ENCODE results near the gene DBF4B. TPM values are rescaled to one million over a fixed set of nuclear protein-coding genes. Genes with fewer than 3 reads are reported as not detected.

Gene DBF4B
- total RNA-seq, 1 experiment from 2014 or later = 24.7 TPM

- Histone ChIP-seq H3K4me1 (ENCODE audit: insufficient read depth, low read length) (no peaks in the 10 kb centered on the region; the same call in 1 of the 2 replicates), H2BK120ac (ENCODE audit: low read depth, low read length, poor library complexity, severe bottlenecking) (no peak overlapping the region), H2AK5ac (ENCODE audit: insufficient read length, low read length) (no peak overlapping the region), H3K56ac (ENCODE audit: insufficient read length, low read depth, low read length) (no peak overlapping the region), H3K27ac (ENCODE audit: insufficient read length, low read depth, low read length) (no peak overlapping the region), H2BK5ac (ENCODE audit: insufficient read length, low read length) (no peak overlapping the region), H3T11ph (ENCODE audit: low read length) (no peak overlapping the region), H3K14ac (ENCODE audit: insufficient read depth, low read length) (no peak overlapping the region), H3K4ac (ENCODE audit: low read depth, low read length) (no peak overlapping the region), H3K18ac (ENCODE audit: insufficient read length, low read depth, low read length) (no peak overlapping the region), H2AFZ (ENCODE audit: low read length) (no peak overlapping the region), H4K8ac (replicated peaks; ENCODE audit: insufficient read length, low read depth, low read length) (no peak overlapping the region), H4K91ac (ENCODE audit: insufficient read length, low read depth, low read length) (no peak overlapping the region), H4K5ac (ENCODE audit: insufficient read length, low read depth, low read length) (no peak overlapping the region), H2BK20ac (ENCODE audit: low read depth, low read length, poor library complexity, severe bottlenecking) (no peak overlapping the region), H4K20me1 (ENCODE audit: control insufficient read depth, insufficient read depth, insufficient read length) (no peaks in the 10 kb centered on the region), H3K27me3 (ENCODE audit: insufficient read depth, low read length) (no peaks in the 10 kb centered on the region), H3K4me2 (ENCODE audit: insufficient read depth, insufficient read length, low read length) (no peak overlapping the region), H3K79me1 (ENCODE audit: insufficient read depth, low read depth, low read length, poor library complexity, severe bottlenecking) (no peaks in the 10 kb centered on the region), H3K23ac (ENCODE audit: insufficient read length, low read depth, low read length) (no peak overlapping the region), H2BK12ac (ENCODE audit: insufficient read length, low read depth, low read length) (no peak overlapping the region), H3K23me2 (ENCODE audit: insufficient read length, low read depth, low read length, poor library complexity, severe bottlenecking) (no peaks in the 10 kb centered on the region), H2BK15ac (ENCODE audit: low read depth, low read length) (no peak overlapping the region), H3K9me3 (ENCODE audit: control insufficient read depth, low read depth, low read length) (no peaks in the 10 kb centered on the region), H3K9ac (ENCODE audit: extremely low read depth, insufficient read length, low read length) (no peak overlapping the region), H3K79me2 (ENCODE audit: insufficient read depth, low read length) (no peaks in the 10 kb centered on the region)
- TF ChIP-seq CTCF (conservative IDR thresholded peaks at IDR 0.05) = no peak
- no peaks in the 10 kb centered on the region for H3K27me3 Mint-ChIP-seq (ENCODE audit: low read depth)
- H3K27ac Mint-ChIP-seq = no peak overlapping the region
- DNase-seq = no peak
- H3K36me3 Mint-ChIP-seq (ENCODE audit: insufficient read depth in 1 of 3, low read depth in 3 of 3) = peaks cover 10 to 57% (median 56%) of the 10 kb centered on the region in 3 experiments
- H3K4me1 Mint-ChIP-seq = peaks cover 9 to 19% of the 10 kb centered on the region in 2 experiments
- H3K4me3 Mint-ChIP-seq = no peak overlapping the region
- no CpG with 5 or more reads among the region's 8 CpGs for WGBS (ENCODE audit: extremely low coverage, insufficient read length, low lambda C conversion rate)
- H3K9me3 Mint-ChIP-seq = no peaks in the 10 kb centered on the region
Measured at GRCh38 chr17:44741316-44741715, 32.9 kb downstream of the DBF4B start.

All from H9 (cell line).